ENCODE results near the gene SOX13. TPM values are rescaled to one million over a fixed set of nuclear protein-coding genes. Genes with fewer than 3 reads are reported as not detected.

Gene SOX13
- total and polyA plus RNA-seq, 10 of the 15 experiments (the other 5 are each of a cell fraction or from before 2014, with no cell fraction given): 0.04 to 0.31 (median 0.11) TPM; not detected in 7

DNA sequence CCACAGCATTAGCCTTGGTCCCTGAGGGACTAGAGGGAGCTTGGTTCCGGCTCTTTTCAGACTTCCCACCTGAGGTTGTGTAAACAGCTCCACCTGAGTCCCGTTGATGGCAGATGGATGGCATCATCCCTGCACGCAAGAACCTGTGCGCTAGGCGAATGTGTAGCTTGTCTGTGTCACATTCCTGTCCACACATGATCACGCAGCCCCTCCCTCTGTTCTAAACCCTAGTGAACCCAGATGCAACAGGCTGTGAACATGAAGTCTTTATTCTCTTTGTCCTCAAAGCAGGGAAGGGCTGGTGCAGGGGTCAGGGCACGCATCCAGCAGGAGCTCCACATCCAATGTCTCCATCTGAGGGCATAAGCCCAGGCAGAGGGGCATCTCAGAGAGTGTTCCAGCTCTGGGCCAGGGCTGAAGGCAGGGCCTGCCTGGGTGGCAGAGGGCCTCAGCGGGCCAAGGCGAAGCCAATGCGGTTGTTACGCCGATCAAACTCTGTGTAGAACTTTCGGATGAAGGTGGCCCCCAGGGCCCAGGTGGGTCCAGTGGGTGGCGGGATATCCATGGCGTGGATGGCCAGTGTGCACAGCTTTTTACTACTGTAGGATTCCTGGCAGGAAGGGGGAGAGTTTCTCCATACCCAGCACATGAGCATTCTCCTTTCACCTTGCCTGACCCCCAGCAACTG is 81.8 kb downstream of the SOX13 start (continued):
- TF ChIP-seq, protein P1, sequence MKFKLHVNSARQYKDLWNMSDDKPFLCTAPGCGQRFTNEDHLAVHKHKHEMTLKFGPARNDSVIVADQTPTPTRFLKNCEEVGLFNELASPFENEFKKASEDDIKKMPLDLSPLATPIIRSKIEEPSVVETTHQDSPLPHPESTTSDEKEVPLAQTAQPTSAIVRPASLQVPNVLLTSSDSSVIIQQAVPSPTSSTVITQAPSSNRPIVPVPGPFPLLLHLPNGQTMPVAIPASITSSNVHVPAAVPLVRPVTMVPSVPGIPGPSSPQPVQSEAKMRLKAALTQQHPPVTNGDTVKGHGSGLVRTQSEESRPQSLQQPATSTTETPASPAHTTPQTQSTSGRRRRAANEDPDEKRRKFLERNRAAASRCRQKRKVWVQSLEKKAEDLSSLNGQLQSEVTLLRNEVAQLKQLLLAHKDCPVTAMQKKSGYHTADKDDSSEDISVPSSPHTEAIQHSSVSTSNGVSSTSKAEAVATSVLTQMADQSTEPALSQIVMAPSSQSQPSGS (IDR thresholded peaks at IDR 0.05; ENCODE audit: low read length): no peak
- TF ChIP-seq, protein P2, sequence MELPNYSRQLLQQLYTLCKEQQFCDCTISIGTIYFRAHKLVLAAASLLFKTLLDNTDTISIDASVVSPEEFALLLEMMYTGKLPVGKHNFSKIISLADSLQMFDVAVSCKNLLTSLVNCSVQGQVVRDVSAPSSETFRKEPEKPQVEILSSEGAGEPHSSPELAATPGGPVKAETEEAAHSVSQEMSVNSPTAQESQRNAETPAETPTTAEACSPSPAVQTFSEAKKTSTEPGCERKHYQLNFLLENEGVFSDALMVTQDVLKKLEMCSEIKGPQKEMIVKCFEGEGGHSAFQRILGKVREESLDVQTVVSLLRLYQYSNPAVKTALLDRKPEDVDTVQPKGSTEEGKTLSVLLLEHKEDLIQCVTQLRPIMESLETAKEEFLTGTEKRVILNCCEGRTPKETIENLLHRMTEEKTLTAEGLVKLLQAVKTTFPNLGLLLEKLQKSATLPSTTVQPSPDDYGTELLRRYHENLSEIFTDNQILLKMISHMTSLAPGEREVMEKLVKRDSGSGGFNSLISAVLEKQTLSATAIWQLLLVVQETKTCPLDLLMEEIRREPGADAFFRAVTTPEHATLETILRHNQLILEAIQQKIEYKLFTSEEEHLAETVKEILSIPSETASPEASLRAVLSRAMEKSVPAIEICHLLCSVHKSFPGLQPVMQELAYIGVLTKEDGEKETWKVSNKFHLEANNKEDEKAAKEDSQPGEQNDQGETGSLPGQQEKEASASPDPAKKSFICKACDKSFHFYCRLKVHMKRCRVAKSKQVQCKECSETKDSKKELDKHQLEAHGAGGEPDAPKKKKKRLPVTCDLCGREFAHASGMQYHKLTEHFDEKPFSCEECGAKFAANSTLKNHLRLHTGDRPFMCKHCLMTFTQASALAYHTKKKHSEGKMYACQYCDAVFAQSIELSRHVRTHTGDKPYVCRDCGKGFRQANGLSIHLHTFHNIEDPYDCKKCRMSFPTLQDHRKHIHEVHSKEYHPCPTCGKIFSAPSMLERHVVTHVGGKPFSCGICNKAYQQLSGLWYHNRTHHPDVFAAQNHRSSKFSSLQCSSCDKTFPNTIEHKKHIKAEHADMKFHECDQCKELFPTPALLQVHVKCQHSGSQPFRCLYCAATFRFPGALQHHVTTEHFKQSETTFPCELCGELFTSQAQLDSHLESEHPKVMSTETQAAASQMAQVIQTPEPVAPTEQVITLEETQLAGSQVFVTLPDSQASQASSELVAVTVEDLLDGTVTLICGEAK (IDR thresholded peaks at IDR 0.05; ENCODE audit: borderline replicate concordance): no peak
- TF ChIP-seq MEF2A (IDR thresholded peaks at IDR 0.05; ENCODE audit: insufficient read depth, low read depth, low read length) (no peak), BRCA1 (IDR thresholded peaks at IDR 0.05; ENCODE audit: low read depth, low read length) (no peak), GABPA (IDR thresholded peaks at IDR 0.05; ENCODE audit: low read depth) (no peak), CBX3 (IDR thresholded peaks at IDR 0.05; ENCODE audit: borderline replicate concordance, low read depth) (no peak), FOXK2 (IDR thresholded peaks at IDR 0.05) (no peak)
- TF ChIP-seq, protein P3, sequence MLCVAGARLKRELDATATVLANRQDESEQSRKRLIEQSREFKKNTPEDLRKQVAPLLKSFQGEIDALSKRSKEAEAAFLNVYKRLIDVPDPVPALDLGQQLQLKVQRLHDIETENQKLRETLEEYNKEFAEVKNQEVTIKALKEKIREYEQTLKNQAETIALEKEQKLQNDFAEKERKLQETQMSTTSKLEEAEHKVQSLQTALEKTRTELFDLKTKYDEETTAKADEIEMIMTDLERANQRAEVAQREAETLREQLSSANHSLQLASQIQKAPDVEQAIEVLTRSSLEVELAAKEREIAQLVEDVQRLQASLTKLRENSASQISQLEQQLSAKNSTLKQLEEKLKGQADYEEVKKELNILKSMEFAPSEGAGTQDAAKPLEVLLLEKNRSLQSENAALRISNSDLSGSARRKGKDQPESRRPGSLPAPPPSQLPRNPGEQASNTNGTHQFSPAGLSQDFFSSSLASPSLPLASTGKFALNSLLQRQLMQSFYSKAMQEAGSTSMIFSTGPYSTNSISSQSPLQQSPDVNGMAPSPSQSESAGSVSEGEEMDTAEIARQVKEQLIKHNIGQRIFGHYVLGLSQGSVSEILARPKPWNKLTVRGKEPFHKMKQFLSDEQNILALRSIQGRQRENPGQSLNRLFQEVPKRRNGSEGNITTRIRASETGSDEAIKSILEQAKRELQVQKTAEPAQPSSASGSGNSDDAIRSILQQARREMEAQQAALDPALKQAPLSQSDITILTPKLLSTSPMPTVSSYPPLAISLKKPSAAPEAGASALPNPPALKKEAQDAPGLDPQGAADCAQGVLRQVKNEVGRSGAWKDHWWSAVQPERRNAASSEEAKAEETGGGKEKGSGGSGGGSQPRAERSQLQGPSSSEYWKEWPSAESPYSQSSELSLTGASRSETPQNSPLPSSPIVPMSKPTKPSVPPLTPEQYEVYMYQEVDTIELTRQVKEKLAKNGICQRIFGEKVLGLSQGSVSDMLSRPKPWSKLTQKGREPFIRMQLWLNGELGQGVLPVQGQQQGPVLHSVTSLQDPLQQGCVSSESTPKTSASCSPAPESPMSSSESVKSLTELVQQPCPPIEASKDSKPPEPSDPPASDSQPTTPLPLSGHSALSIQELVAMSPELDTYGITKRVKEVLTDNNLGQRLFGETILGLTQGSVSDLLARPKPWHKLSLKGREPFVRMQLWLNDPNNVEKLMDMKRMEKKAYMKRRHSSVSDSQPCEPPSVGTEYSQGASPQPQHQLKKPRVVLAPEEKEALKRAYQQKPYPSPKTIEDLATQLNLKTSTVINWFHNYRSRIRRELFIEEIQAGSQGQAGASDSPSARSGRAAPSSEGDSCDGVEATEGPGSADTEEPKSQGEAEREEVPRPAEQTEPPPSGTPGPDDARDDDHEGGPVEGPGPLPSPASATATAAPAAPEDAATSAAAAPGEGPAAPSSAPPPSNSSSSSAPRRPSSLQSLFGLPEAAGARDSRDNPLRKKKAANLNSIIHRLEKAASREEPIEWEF (IDR thresholded peaks at IDR 0.05; ENCODE audit: insufficient replicate concordance, low read depth, low read length): no peak
